Measurements from ENCODE around the gene METTL5.
"Not testable (repeated sequence)": the region's sequence is repeated elsewhere in the genome, so short reads cannot be mapped to it uniquely, and the experiment has no call there.

Gene METTL5

GRCh38 chr2:169849710-169850109, 25.0 kb upstream of the METTL5 start:
- no peak for ATAC-seq (replicated peaks; ENCODE audit: extremely low read depth, poor library complexity, severe bottlenecking)
- H3K27ac Mint-ChIP-seq (ENCODE audit: low read depth) = no peak overlapping the region
- no peak overlapping the region for H3K4me3 Mint-ChIP-seq

GRCh38 chr2:169848959-169849693, 24.4 kb upstream of the METTL5 start:
- H3K27me3 Mint-ChIP-seq; ATAC-seq (replicated peaks; ENCODE audit: extremely low read depth, poor library complexity, severe bottlenecking); H3K27ac Mint-ChIP-seq (ENCODE audit: low read depth); DNase-seq (ENCODE audit: low spot score in 2 of 2); H3K4me3 Mint-ChIP-seq; H3K9me3 Mint-ChIP-seq: not testable (repeated sequence)
- Mint-ChIP-seq H3K36me3 (ENCODE audit: insufficient read depth) (peaks cover 12% of the 10 kb centered on the region), H3K4me1 (peaks cover 54% of the 10 kb centered on the region)

More at GRCh38 chr2:169849710-169850109, 25.0 kb upstream of the METTL5 start:
- peaks cover 54% of the 10 kb centered on the region for H3K4me1 Mint-ChIP-seq
- H3K9me3 Mint-ChIP-seq = no peaks in the 10 kb centered on the region
- no peaks in the 10 kb centered on the region for H3K27me3 Mint-ChIP-seq
- H3K36me3 Mint-ChIP-seq (ENCODE audit: insufficient read depth) = peaks cover 12% of the 10 kb centered on the region
- no peak for DNase-seq (ENCODE audit: low spot score in 2 of 2)

- no peak for DNase-seq (ENCODE audit: low spot score in 2 of 2)
- Mint-ChIP-seq H3K27ac (ENCODE audit: low read depth) (no peak overlapping the region), H3K9me3 (no peaks in the 10 kb centered on the region), H3K4me3 (no peak overlapping the region), H3K4me1 (peaks cover 47% of the 10 kb centered on the region), H3K27me3 (no peaks in the 10 kb centered on the region), H3K36me3 (ENCODE audit: insufficient read depth) (peaks cover 11% of the 10 kb centered on the region)
- no peak for ATAC-seq (replicated peaks; ENCODE audit: extremely low read depth, poor library complexity, severe bottlenecking)
Observed at GRCh38 chr2:169845016-169845415, 20.3 kb upstream of the METTL5 start.

- ATAC-seq (replicated peaks; ENCODE audit: extremely low read depth, poor library complexity, severe bottlenecking); H3K27me3 Mint-ChIP-seq; H3K27ac Mint-ChIP-seq (ENCODE audit: low read depth); H3K9me3 Mint-ChIP-seq; DNase-seq (ENCODE audit: low spot score in 2 of 2); H3K4me3 Mint-ChIP-seq: not testable (repeated sequence)
- Mint-ChIP-seq H3K4me1 (peaks cover 52% of the 10 kb centered on the region), H3K36me3 (ENCODE audit: insufficient read depth) (peaks cover 11% of the 10 kb centered on the region)
Observed at GRCh38 chr2:169841625-169842024, 16.9 kb upstream of the METTL5 start.

- DNase-seq (ENCODE audit: low spot score in 2 of 2) = no peak
- H3K4me3 Mint-ChIP-seq = no peak overlapping the region
- H3K36me3 Mint-ChIP-seq (ENCODE audit: insufficient read depth) = peaks cover 9% of the 10 kb centered on the region
- no peaks in the 10 kb centered on the region for H3K27me3 Mint-ChIP-seq
- no peak for ATAC-seq (replicated peaks; ENCODE audit: extremely low read depth, poor library complexity, severe bottlenecking)
- peaks cover 47% of the 10 kb centered on the region for H3K4me1 Mint-ChIP-seq
- no peak overlapping the region for H3K27ac Mint-ChIP-seq (ENCODE audit: low read depth)
- no peaks in the 10 kb centered on the region for H3K9me3 Mint-ChIP-seq
Observed at GRCh38 chr2:169840747-169841142, 16.0 kb upstream of the METTL5 start.

- peaks cover 45% of the 10 kb centered on the region for H3K4me1 Mint-ChIP-seq
- H3K9me3 Mint-ChIP-seq = no peaks in the 10 kb centered on the region
- DNase-seq (ENCODE audit: low spot score in 2 of 2) (no peak), ATAC-seq (replicated peaks; ENCODE audit: extremely low read depth, poor library complexity, severe bottlenecking) (no peak)
- peak overlapping the region; percentile 27 for H3K27ac Mint-ChIP-seq (ENCODE audit: low read depth)
- no peak overlapping the region for H3K4me3 Mint-ChIP-seq
- peaks cover 9% of the 10 kb centered on the region for H3K36me3 Mint-ChIP-seq (ENCODE audit: insufficient read depth)
- H3K27me3 Mint-ChIP-seq = no peaks in the 10 kb centered on the region
Observed at GRCh38 chr2:169839954-169840746, 15.4 kb upstream of the METTL5 start.

GRCh38 chr2:169838743-169839489, 14.2 kb upstream of the METTL5 start:
- Mint-ChIP-seq H3K9me3 (no peaks in the 10 kb centered on the region), H3K4me1 (peaks cover 52% of the 10 kb centered on the region), H3K27ac (ENCODE audit: low read depth) (peak overlapping the region; percentile 27), H3K36me3 (ENCODE audit: insufficient read depth) (peaks cover 6% of the 10 kb centered on the region), H3K4me3 (no peak overlapping the region), H3K27me3 (no peaks in the 10 kb centered on the region)
- ATAC-seq (replicated peaks; ENCODE audit: extremely low read depth, poor library complexity, severe bottlenecking) = no peak
- no peak for DNase-seq (ENCODE audit: low spot score in 2 of 2)

- H3K4me1 Mint-ChIP-seq = peaks cover 60% of the 10 kb centered on the region
- H3K36me3 Mint-ChIP-seq (ENCODE audit: insufficient read depth) = peaks cover 9% of the 10 kb centered on the region
- no peak overlapping the region for H3K4me3 Mint-ChIP-seq
- ATAC-seq (replicated peaks; ENCODE audit: extremely low read depth, poor library complexity, severe bottlenecking) (no peak), DNase-seq (ENCODE audit: low spot score in 2 of 2) (no peak)
- no peaks in the 10 kb centered on the region for H3K27me3 Mint-ChIP-seq
- no peak overlapping the region for H3K27ac Mint-ChIP-seq (ENCODE audit: low read depth)
- no peaks in the 10 kb centered on the region for H3K9me3 Mint-ChIP-seq
Observed at GRCh38 chr2:169834401-169834800, 9.7 kb upstream of the METTL5 start.

- peaks cover 66% of the 10 kb centered on the region for H3K4me1 Mint-ChIP-seq
Observed at GRCh38 chr2:169828141-169828811, 3.6 kb upstream of the METTL5 start.

GRCh38 chr2:169827272-169828140, 2.8 kb upstream of the METTL5 start, which contains the start of gene UBR3:
Gene UBR3 (plus strand): TSS chr2:169827454. CDS start chr2:169827508, 54 bp downstream.
- peak within 1 kb of the TSS; percentile 95 for H3K27ac Mint-ChIP-seq (ENCODE audit: low read depth)
- DNase-seq (ENCODE audit: low spot score in 2 of 2) (peak; percentile 78 to 84), ATAC-seq (replicated peaks; ENCODE audit: extremely low read depth, poor library complexity, severe bottlenecking) (peak; percentile 77)
- no peaks in the 10 kb centered on the region for H3K27me3 Mint-ChIP-seq
- no peaks in the 10 kb centered on the region for H3K9me3 Mint-ChIP-seq
- peak within 1 kb of the TSS; percentile 96 for H3K4me3 Mint-ChIP-seq
- peaks cover 28% of the 10 kb centered on the region for H3K36me3 Mint-ChIP-seq (ENCODE audit: insufficient read depth)
- H3K4me1 Mint-ChIP-seq = peaks cover 68% of the 10 kb centered on the region

More at GRCh38 chr2:169828141-169828811, 3.6 kb upstream of the METTL5 start:
- peak overlapping the region; percentile 96 for H3K4me3 Mint-ChIP-seq
- ATAC-seq (replicated peaks; ENCODE audit: extremely low read depth, poor library complexity, severe bottlenecking) (peak; percentile 40), DNase-seq (ENCODE audit: low spot score in 2 of 2) (no peak)
- no peaks in the 10 kb centered on the region for H3K27me3 Mint-ChIP-seq
- H3K36me3 Mint-ChIP-seq (ENCODE audit: insufficient read depth) = peaks cover 27% of the 10 kb centered on the region
- H3K9me3 Mint-ChIP-seq = no peaks in the 10 kb centered on the region
- peak overlapping the region; percentile 92 for H3K27ac Mint-ChIP-seq (ENCODE audit: low read depth)

GRCh38 chr2:169823996-169824372, 721 bp downstream of the METTL5 start:
- Mint-ChIP-seq H3K4me3 (peak overlapping the region; percentile 90), H3K27me3 (no peaks in the 10 kb centered on the region), H3K36me3 (ENCODE audit: insufficient read depth) (peaks cover 30% of the 10 kb centered on the region), H3K4me1 (peaks cover 66% of the 10 kb centered on the region), H3K27ac (ENCODE audit: low read depth) (peak overlapping the region; percentile 95), H3K9me3 (no peaks in the 10 kb centered on the region)
- peak; percentile 15 for ATAC-seq (replicated peaks; ENCODE audit: extremely low read depth, poor library complexity, severe bottlenecking)
- DNase-seq (ENCODE audit: low spot score in 2 of 2) = no peak

Data from central memory CD8-positive, alpha-beta T cell (primary cell).